Psoas muscle (tissue), 8 donors: Measurements from ENCODE around the gene NEBL. TPM values are rescaled to one million over a fixed set of nuclear protein-coding genes. Genes with fewer than 3 reads are reported as not detected.

Source experiments
- ATAC-seq, 4 donors: fragments of 200-7000 bp; cut with Tn5 transposase; one replicate each; pipeline ENCODE4 v1.9.1; 2020; ENCODE audit warnings: moderate library complexity in 3 of 4, mild to moderate bottlenecking in 2 of 4
- DNase-seq, 2 donors: peaks; one replicate each; pipeline ENCODE4 v3.0.0-alpha.2; 2020
- H3K27ac ChIP-seq: fragments of 200-600 bp; one replicate; pipeline ENCODE4 v1.8.0; 2022
- H3K27me3 ChIP-seq, 3 donors: fragments of 200-600 bp in 1 of 3; one replicate each; pipeline versions ENCODE4 v1.6.1 to v1.8.0; 2013 to 2022; ENCODE audit warnings: low read length in 2 of 3, mild to moderate bottlenecking in 2 of 3, moderate library complexity in 1 of 3; ENCODE audit not compliant: insufficient read depth in 3 of 3
- H3K36me3 ChIP-seq, 2 donors: fragments of 200-600 bp in 1 of 2; one replicate each; pipeline versions ENCODE4 v1.6.1 to v1.8.0; 2013 to 2022; ENCODE audit warnings: low read depth in 1 of 2, mild to moderate bottlenecking in 1 of 2, moderate library complexity in 1 of 2; ENCODE audit not compliant: insufficient read depth in 1 of 2
- H3K4me1 ChIP-seq: fragments of 200-600 bp; one replicate; pipeline ENCODE4 v1.8.0; 2022
- H3K4me3 ChIP-seq: fragments of 200-600 bp; one replicate; pipeline ENCODE4 v1.8.0; 2022; ENCODE audit warnings: mild to moderate bottlenecking
- H3K9me3 ChIP-seq: fragments of 200-600 bp; one replicate; pipeline ENCODE4 v1.8.0; 2022
- WGBS, 3 donors: extraction: QIAGEN DNeasy Blood & Tissue Kit; methylation state at CpG; one replicate each; pipeline versions ENCODE4 v1.1.6 to v1.1.7; 2013; 5-methylcytosine and 5-hydroxymethylcytosine counted together
- intact Hi-C, 2 donors: fragments of 100-400 bp; cut with DNase I; formaldehyde crosslinking; loops; one replicate each; pipeline versions ENCODE4 v1.11.0 to v1.14.2; 2022
- polyA plus RNA-seq, 3 donors: library from polyadenylated mRNA; stranded (reverse); fragments of 200-250 nt; gene quantifications; one replicate each; pipeline ENCODE4 v1.2.3, GENCODE V29; 2013
- total RNA-seq, 4 donors: library from RNA; stranded (reverse); fragmentation: NEBNext Ultra II Directional in 2 of 4; extraction: Animal tissue kit (Norgen Biotek cat#: 25700) in 2 of 4; gene quantifications; one replicate each; pipeline versions ENCODE4 v1.2.1 to v1.2.4, GENCODE V29; 2021 to 2023
- TF ChIP-seq, protein P1 (sequence below): fragments of 200-600 bp; IDR thresholded peaks from one replicate; pipeline ENCODE4 v1.8.0; 2022; ENCODE audit warnings: antibody characterized with exemption
- donor health status: healthy with polysubstance abuse.
- donor health status: DM: no; HTN: no; CAD: no; lungs with moderate emphysema.
- donor health status: Bipolar disorder and iron deficiency.
- donor health status: healthy.
- donor health status: DM: yes; HTN: yes; CAD: no.
- donor health status: DM: no; HTN: no; CAD: no.
- donor health status: DM: no; HTN: no; CAD: no.
- donor health status: DM: yes; HTN: yes; CAD: no.

Gene NEBL
- total and polyA plus RNA-seq, 7 donors = 0.35 to 1.5 (median 0.89) TPM

DNA sequence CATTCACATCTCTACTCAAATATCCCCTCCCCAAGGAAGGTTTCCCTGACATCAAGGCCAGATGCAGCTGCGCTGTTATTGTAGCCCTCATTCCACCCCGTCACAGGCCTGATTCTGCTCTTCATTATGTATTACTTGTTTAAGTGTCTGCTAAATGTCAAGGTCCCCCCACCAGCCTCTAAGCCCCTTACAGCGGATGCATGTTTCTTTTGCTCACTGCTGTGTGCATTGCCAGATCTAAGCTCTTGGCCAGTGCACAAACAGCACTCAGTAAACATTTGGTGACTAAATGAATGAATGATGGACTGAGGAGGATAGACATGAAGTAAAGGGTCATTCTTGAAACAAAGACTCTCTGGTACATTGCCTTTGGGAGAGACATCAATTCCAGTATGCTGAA is 90.6 kb downstream of the NEBL start:
- no peak for ATAC-seq
- Histone ChIP-seq H3K9me3 (no peaks in the 10 kb centered on the region), H3K27ac (no peak overlapping the region), H3K36me3 (no peaks in the 10 kb centered on the region), H3K4me1 (no peaks in the 10 kb centered on the region), H3K4me3 (no peak overlapping the region), H3K27me3 (no peaks in the 10 kb centered on the region)
- intact Hi-C loops = no loop called here
- TF ChIP-seq, protein P1, sequence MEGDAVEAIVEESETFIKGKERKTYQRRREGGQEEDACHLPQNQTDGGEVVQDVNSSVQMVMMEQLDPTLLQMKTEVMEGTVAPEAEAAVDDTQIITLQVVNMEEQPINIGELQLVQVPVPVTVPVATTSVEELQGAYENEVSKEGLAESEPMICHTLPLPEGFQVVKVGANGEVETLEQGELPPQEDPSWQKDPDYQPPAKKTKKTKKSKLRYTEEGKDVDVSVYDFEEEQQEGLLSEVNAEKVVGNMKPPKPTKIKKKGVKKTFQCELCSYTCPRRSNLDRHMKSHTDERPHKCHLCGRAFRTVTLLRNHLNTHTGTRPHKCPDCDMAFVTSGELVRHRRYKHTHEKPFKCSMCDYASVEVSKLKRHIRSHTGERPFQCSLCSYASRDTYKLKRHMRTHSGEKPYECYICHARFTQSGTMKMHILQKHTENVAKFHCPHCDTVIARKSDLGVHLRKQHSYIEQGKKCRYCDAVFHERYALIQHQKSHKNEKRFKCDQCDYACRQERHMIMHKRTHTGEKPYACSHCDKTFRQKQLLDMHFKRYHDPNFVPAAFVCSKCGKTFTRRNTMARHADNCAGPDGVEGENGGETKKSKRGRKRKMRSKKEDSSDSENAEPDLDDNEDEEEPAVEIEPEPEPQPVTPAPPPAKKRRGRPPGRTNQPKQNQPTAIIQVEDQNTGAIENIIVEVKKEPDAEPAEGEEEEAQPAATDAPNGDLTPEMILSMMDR = no peak
- DNase-seq = no peak
- 84 to 87% (median 85%) methylated on average over 3 of the region's 3 CpGs for WGBS, 3 donors

GRCh38 chr10:20797290-20797689 is 99.8 kb downstream of the NEBL start:
- Histone ChIP-seq H3K27ac (no peak overlapping the region), H3K4me1 (no peaks in the 10 kb centered on the region), H3K4me3 (no peak overlapping the region), H3K36me3 (no peaks in the 10 kb centered on the region), H3K9me3 (no peaks in the 10 kb centered on the region), H3K27me3 (peaks cover 0 to 3% (median 0%) of the 10 kb centered on the region in 3 donors)
- intact Hi-C loops = no loop called here
- TF ChIP-seq, protein P1 = no peak
- ATAC-seq = no peak
- DNase-seq = no peak
- 50 to 93% (median 80%) methylated on average over 4 of the region's 4 CpGs for WGBS, 3 donors

GRCh38 chr10:20795391-20795790 is 101.7 kb downstream of the NEBL start:
- intact Hi-C loops = no loop called here
- H3K27ac ChIP-seq = no peak overlapping the region
- H3K4me3 ChIP-seq = no peak overlapping the region
- WGBS, 3 donors = 67 to 69% (median 67%) methylated on average over 4 of the region's 4 CpGs
- ATAC-seq (no peak), DNase-seq (no peak)
- TF ChIP-seq, protein P1 = no peak
- H3K27me3 ChIP-seq = peaks cover 0 to 1% (median 0%) of the 10 kb centered on the region in 3 donors
- H3K4me1 ChIP-seq = no peaks in the 10 kb centered on the region
- no peaks in the 10 kb centered on the region for H3K36me3 ChIP-seq
- H3K9me3 ChIP-seq = no peaks in the 10 kb centered on the region

- Histone ChIP-seq H3K27ac (no peak overlapping the region), H3K4me1 (no peaks in the 10 kb centered on the region), H3K9me3 (no peaks in the 10 kb centered on the region), H3K36me3 (no peaks in the 10 kb centered on the region), H3K27me3 (no peaks in the 10 kb centered on the region), H3K4me3 (no peak overlapping the region)
- TF ChIP-seq, protein P1 = no peak
- no peak for ATAC-seq
- no peak for DNase-seq
- WGBS, 3 donors = 38 to 60% (median 38%) methylated on average over 1 of the region's 1 CpG
- intact Hi-C loops = no loop called here
Observed at GRCh38 chr10:20785174-20785573, 111.9 kb downstream of the NEBL start.

DNA sequence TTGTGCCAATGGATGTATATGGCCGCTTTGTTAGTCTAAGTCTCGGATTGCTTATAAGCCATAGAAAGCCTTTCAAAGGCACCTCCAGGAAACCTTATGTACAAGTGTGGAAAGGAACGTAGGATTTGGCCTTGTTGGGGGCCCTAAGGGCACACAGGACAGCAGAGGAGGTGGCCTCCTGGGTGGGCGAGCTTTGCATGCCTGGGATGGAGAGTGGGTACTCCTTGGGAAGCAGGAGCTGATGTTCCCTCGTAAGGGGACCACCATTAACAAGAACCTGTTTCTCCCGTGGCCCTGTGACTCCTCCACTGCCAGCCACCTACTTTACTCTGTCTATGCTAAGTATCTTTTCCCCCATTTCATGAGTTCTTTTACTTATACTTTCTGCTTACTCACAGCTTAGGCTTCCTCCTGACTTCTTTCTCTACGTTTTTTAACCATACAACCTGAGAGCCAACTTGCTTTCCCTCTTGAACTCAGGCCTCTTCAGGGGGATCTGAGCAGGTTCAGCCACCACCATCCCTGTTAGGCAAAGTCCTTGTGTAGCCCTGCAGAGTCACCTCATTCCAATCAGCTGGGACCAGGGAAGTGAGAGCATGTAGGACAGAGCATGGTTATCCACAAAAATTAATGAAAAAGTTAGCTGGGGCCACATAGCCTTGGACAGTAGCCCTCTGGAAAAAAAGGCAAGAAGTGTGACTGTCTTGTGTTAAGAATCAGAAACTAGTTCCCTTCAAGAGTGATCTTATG is 118.9 kb downstream of the NEBL start:
- Histone ChIP-seq H3K4me3 (no peak overlapping the region), H3K27ac (no peak overlapping the region), H3K4me1 (no peaks in the 10 kb centered on the region), H3K27me3 (no peaks in the 10 kb centered on the region), H3K9me3 (no peaks in the 10 kb centered on the region), H3K36me3 (no peaks in the 10 kb centered on the region)
- ATAC-seq (no peak), DNase-seq (no peak)
- intact Hi-C loops = no loop called here
- 88 to 93% (median 90%) methylated on average over 7 of the region's 7 CpGs for WGBS, 3 donors
- TF ChIP-seq, protein P1 = no peak
